Stimulated activated CD4-positive, alpha-beta T cell treated with anti-CD3 and anti-CD28 coated beads, Interleukin-12 subunit alpha, Interleukin-12 subunit beta, amount 100 ng/mL, for 48 hours (primary cell): ENCODE data around the gene PITPNB.

ENCODE experiments used
- DNase-seq, 3 donors: peaks; one replicate each; pipeline ENCODE4 v3.0.0-alpha.2; 2020; ENCODE audit warnings: low read depth in 2 of 3, low spot score in 1 of 3

Gene PITPNB

DNA sequence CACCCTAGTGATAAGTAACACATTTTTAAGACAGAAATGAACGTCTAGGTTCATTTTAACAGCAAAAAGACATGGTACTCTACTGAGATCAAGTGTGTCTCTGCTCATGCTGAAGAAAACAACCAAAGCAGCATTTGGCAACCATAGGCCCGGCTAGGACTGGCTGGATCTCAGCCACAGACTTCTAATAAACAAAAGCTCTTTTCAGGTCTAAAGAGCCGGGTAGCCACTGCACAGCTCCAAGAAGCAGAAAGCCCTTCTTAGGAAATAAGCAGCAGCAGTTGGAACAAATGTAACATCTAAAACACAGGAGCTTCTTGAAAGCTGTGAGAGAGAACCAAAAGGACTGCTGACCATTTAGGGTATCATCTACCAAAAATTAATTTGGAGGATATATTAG is 37.6 kb downstream of the PITPNB start:
- DNase-seq: no peak

DNA sequence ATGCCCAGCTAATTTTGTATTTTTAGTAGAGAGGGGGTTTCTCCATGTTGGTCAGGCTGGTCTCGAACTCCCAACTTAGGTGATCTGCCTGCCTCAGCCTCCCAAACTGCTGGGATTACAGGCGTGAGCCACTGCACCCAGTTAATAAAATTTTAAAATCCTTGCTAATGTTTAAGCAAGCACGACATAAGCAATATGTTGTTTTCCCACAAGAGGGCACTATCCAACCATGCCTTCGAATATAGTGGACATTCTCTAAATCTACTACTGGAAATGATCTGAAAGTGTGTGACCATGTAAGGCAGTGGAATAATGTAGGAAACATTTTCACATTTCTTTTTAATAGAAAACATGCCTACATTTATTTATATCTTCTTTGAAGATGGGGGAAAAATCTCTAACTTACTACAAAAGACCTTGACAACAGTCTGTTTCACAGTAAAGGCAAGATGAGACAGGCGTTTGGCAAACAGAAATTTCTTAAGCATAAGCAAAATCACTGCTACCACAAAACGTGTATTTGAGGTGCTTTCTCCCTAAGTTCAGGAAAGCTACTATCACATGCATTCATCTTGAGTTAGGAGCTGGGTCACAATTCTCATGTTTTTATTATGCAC is 38.2 kb downstream of the PITPNB start:
- DNase-seq: no peak

- no peak for DNase-seq
Observed at GRCh38 chr22:27879923-27880322, 39.1 kb downstream of the PITPNB start.

DNA sequence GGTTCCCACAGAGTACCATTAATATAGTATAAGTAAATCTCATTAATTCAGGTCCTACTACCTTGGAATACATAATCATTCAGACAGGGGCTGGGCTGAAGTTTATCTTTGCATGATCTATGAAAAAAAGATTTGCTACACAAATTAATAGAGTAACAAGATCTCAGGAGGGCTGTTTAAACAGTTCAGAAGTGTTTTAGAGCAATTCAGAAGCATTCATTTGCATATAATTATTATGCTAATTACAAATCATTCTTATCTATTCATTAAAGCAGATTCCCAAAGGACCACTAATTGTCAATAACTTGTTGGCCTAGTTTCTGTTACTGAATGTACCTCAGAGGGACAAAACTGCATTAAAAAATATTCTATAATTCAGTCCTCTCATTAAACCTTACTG is 40.5 kb downstream of the PITPNB start:
- DNase-seq: no peak

DNA sequence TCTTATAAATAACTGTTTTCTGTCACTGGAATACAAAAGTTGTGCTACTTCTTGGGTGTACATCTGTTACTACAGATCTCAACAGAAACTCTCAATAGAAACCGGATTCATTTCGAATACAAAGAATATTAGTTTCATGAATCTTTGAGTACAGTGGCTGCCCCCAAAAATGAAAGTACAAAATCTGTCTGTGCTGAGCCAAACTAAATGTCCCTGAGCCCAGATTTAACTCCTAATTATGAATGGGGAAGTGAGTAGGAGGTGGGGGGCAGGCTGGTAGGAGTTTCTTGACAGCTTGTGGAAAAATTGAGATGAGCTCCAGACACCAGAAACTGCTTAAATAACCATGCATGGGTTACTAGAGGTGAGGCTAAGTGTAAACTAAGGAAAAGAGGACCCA is 41.6 kb downstream of the PITPNB start:
- DNase-seq: no peak

DNA sequence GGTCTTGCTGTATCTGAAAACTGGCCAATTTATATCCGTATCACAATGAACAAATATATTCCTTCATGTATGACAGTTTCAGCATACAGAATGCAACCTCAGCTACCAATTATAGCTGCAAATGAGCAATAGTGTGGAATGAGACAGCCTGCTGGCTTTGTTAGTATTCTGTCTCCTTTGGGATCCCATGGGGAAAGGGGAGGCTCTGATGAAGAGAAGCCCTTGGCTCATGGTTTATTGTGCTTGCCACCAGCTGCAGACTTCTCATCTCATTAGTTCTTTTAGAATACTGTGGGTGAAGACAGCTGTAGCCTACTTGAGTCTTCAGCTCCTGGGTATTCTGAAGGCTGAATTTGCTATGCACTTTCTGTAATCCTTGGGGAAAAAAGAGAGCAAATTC is 42.4 kb downstream of the PITPNB start:
- no peak for DNase-seq

- no peak for DNase-seq
Observed at GRCh38 chr22:27875951-27876350, 43.1 kb downstream of the PITPNB start.

GRCh38 chr22:27874764-27875163 is 44.3 kb downstream of the PITPNB start:
- DNase-seq: no peak

DNA sequence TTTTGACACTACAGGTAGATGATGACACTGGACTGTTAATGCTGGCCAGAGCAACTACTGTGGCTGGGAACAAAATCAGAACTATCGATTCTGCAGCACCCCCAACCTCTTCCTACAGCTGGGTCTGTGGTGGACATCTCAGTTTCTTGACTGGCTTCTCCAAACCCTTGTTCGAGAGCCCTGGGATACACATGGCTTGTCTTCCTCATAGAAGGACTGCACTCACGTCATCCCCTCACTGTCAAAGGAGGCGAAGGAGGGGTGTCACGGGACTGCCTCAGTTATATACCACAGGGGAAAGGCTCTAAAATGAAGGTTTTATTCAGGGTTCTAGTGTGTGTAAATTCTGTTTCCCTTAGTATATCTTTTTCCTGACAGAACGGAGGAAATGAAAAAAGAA is 44.9 kb downstream of the PITPNB start:
- no peak for DNase-seq

DNA sequence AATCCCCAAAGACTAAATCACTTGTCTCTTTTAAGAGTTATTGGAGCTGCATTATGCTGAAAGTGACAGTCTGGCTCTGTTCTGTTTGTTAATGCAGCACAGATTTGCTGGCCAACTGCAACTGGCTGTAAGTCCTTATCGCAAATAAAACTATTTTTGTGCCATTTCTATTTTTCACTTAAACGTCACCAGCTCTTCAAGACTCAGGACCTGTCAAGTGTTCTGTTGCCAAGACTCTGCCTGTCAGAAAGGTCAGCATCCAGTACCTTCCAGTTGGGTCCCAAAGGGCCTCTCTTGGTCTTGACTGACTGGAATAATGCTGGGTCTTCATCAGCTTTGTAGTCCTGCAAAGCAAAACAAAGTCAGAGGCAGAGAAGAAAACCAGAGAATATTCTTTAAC is 45.6 kb downstream of the PITPNB start:
- DNase-seq: no peak

GRCh38 chr22:27872488-27872887 is 46.6 kb downstream of the PITPNB start:
- no peak for DNase-seq

GRCh38 chr22:27871306-27872014 is 47.6 kb downstream of the PITPNB start:
- no peak for DNase-seq

GRCh38 chr22:27870234-27871191 is 48.5 kb downstream of the PITPNB start:
- no peak for DNase-seq

GRCh38 chr22:27868732-27869282 is 50.2 kb downstream of the PITPNB start:
- DNase-seq: no peak

GRCh38 chr22:27867953-27868731 is 50.9 kb downstream of the PITPNB start:
- peak in 1 of 3 donors; percentile 2 for DNase-seq

GRCh38 chr22:27867085-27867952 is 51.7 kb downstream of the PITPNB start:
- peak in 2 of 3 donors; percentile 2 to 3 for DNase-seq

DNA sequence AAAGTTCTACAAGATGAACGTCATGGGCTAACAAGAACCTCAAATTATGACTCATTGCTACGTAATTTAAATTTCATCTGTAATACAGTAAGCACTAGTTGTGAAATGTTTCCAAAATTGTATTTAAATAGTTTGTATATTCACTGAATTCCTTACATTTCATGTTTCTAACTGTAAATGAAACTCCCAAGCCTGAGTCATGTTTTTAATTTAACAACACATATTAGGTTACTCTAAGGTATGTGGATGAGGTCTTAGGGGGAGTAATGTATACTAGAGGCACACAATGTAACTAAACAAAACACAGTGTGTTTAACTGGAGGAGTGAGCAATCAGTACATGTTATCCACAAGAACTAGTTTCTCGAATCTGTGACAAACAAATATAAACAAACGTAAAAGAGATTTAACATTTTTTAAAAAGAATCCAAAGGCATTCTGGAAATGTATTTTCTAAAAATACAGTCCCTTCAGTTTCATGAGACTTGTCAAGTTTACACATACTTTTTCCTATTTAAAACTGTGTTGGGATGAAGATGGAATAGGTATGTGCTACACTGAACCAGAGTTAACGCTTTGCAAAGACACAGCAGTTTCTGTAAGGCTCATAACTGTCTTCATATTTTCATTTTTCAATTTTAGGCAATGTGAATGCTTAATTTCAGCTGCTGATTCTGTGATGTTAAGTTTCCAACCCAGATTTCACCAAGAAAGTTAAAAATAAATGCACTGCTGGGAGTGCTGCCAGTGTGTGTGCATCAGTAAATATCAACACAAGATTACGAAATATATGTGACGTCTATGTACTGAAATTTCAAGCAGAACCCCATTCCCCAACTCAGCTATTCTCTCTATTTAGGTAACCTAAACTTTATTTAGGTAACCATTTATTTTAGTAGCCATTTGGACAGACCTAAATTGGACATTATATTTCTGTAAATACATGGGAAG is 52.6 kb downstream of the PITPNB start:
- no peak for DNase-seq

- no peak for DNase-seq
Observed at GRCh38 chr22:27865496-27865895, 53.6 kb downstream of the PITPNB start.

DNA sequence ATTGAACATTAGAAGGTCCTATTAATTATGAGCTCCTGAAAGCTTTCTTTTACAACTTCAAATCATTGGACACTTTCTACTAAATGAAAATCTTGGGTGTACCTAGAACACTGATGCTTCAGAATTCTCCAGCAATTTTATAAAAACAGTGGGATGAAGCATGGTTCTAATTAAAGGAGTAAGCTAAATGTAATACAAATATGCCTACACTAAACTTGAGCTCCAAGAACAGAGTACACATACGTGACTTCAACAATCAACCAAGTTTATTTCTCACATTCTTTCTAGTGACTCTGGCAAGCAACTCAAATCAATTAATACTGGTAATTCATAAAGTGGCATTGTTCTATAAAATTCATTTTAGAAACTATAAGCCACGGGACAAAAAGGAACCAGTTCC is 55.5 kb downstream of the PITPNB start:
- DNase-seq: no peak
